HepG2 (cell line): Measurements from ENCODE around the gene ZBTB7C. TPM values are rescaled to one million over a fixed set of nuclear protein-coding genes. Genes with fewer than 3 reads are reported as not detected.

Source experiments
- ATAC-seq: fragments of 200-7000 bp; cut with Tn5 transposase; 3 replicates; pipeline ENCODE4 v1.9.1; 2020; ENCODE audit warnings: mild to moderate bottlenecking, moderate library complexity
- BruUV-seq: library from RNA; stranded (reverse); fragments of 400-500 nt; replicated peaks from 2 replicates; lab custom pipeline; 2021; lab: Mats Ljungman, UMichigan
- CTCF ChIA-PET: fragments of 300-600 bp; formaldehyde crosslinking; extraction: SDS; loops from one replicate; lab custom pipeline; 2021; ENCODE audit warnings: low total read pairs, inconsistent platforms, low intra/inter-chr PET ratio; lab: Yijun Ruan, JAX
- POLR2A ChIA-PET: fragments of 350-600 bp; sonication (Branson Sonifier 250); formaldehyde crosslinking; loops from one replicate; lab custom pipeline; 2020; ENCODE audit warnings: antibody characterized with exemption, inconsistent platforms; lab: Yijun Ruan, JAX
- DNase-seq: peaks from one replicate; pipeline ENCODE4 v3.0.0-alpha.2; 2015; ENCODE audit warnings: low spot score
- FAIRE-seq: peaks from 3 replicates; lab custom pipeline; 2011; peaks lifted over from hg19 to GRCh38; lab: Jason Lieb, UNC
- H2AFZ ChIP-seq: one replicate; pipeline ENCODE4 v1.6.1; 2011; ENCODE audit warnings: low read length, inconsistent platforms
- H3K27ac ChIP-seq: fragments of 300-600 bp; 3 replicates; pipeline ENCODE4 v1.8.0; 2011; ENCODE audit warnings: mixed run types, mild to moderate bottlenecking, mixed read lengths, low read length, inconsistent platforms; ENCODE audit not compliant: insufficient read depth; ENCODE audit errors: extremely low read length
- H3K27me3 ChIP-seq, 2 experiments: fragments of 200-600 bp in 1 of 2; 2 replicates in 1 of 2; 3 replicates in 1 of 2; pipeline versions ENCODE4 v1.6.0 to v1.8.0; 2011; ENCODE audit warnings: low read length in 2 of 2, mild to moderate bottlenecking in 2 of 2, moderate library complexity in 2 of 2, inconsistent platforms in 1 of 2; ENCODE audit not compliant: insufficient read depth in 2 of 2, control insufficient read depth in 1 of 2
- H3K36me3 ChIP-seq, 2 experiments: fragments of 200-600 bp in 1 of 2; replicated peaks in 1 of 2; 2 replicates in 1 of 2; 3 replicates in 1 of 2; pipeline versions ENCODE4 v1.5.1 to v1.8.0; 2011; ENCODE audit warnings: low read length in 2 of 2, inconsistent platforms in 1 of 2; ENCODE audit not compliant: insufficient read depth in 2 of 2, control insufficient read depth in 1 of 2
- H3K4me1 ChIP-seq: 2 replicates; pipeline ENCODE4 v1.5.1; 2012; ENCODE audit warnings: low read length, inconsistent platforms; ENCODE audit not compliant: insufficient read depth
- H3K4me2 ChIP-seq: 2 replicates; pipeline ENCODE4 v1.6.0; 2011; ENCODE audit warnings: low read depth, low read length, inconsistent platforms
- H3K4me3 ChIP-seq, 3 experiments: fragments of 200-600 bp in 1 of 3; sonication (generic), shearing (Covaris generic) in 1 of 3; replicated peaks in 1 of 3; 2 replicates each; pipeline ENCODE4 v1.5.1; 2011 to 2016; ENCODE audit warnings: low read length in 3 of 3, inconsistent platforms in 2 of 3, low read depth in 2 of 3, mild to moderate bottlenecking in 2 of 3, control low read depth in 1 of 3, mixed read lengths in 1 of 3; ENCODE audit not compliant: insufficient read depth in 1 of 3
- H3K79me2 ChIP-seq: one replicate; pipeline ENCODE4 v1.6.1; 2011; ENCODE audit warnings: low read length, inconsistent platforms; ENCODE audit not compliant: insufficient read depth
- H3K9ac ChIP-seq: 2 replicates; pipeline ENCODE4 v1.6.0; 2011; ENCODE audit warnings: mild to moderate bottlenecking, low read depth, low read length, inconsistent platforms; ENCODE audit not compliant: insufficient read depth
- H3K9me3 ChIP-seq: 2 replicates; pipeline ENCODE4 v1.5.1; 2012; ENCODE audit warnings: mild to moderate bottlenecking, low read length
- H4K20me1 ChIP-seq: 2 replicates; pipeline ENCODE4 v1.6.0; 2011; ENCODE audit warnings: inconsistent platforms, mild to moderate bottlenecking, low read length, moderate library complexity; ENCODE audit not compliant: insufficient read depth
- CEBPG ChIP-seq: IDR thresholded peaks from 2 replicates; pipeline ENCODE4 v1.6.1; 2016
- ELF4 ChIP-seq: sonication (generic); formaldehyde crosslinking; IDR thresholded peaks from 2 replicates; pipeline ENCODE4 v1.5.0; 2020; ENCODE audit warnings: missing genetic modification reagents, mild to moderate bottlenecking, moderate library complexity, borderline replicate concordance
- EP300 ChIP-seq, 3 experiments: sonication (generic) in 1 of 3; formaldehyde crosslinking in 1 of 3; IDR thresholded peaks; 2 replicates each; pipeline versions ENCODE4 v1.5.1 to v1.6.1; 2011 to 2020; ENCODE audit warnings: low read depth in 2 of 3, low read length in 2 of 3, borderline replicate concordance in 1 of 3, improper control_type of control experiment in 1 of 3, mild to moderate bottlenecking in 1 of 3, missing genetic modification reagents in 1 of 3, moderate library complexity in 1 of 3
- ETV6 ChIP-seq: sonication (generic); formaldehyde crosslinking; conservative IDR thresholded peaks from 2 replicates; pipeline ENCODE4 v1.4.0; 2020; ENCODE audit warnings: missing genetic modification reagents
- GLI4 ChIP-seq: sonication (generic); formaldehyde crosslinking; IDR thresholded peaks from 2 replicates; pipeline ENCODE4 v1.5.1; 2020; ENCODE audit warnings: missing genetic modification reagents, mild to moderate bottlenecking, moderate library complexity, borderline replicate concordance
- HDAC6 ChIP-seq: fragments of 200-600 bp; sonication (generic); IDR thresholded peaks from 2 replicates; pipeline ENCODE4 v1.7.0; 2017; ENCODE audit warnings: mild to moderate bottlenecking, antibody characterized with exemption, low read length, low read depth
- HIVEP1 ChIP-seq: sonication (generic); formaldehyde crosslinking; IDR thresholded peaks from 2 replicates; pipeline ENCODE4 v1.4.0; 2020; ENCODE audit warnings: mild to moderate bottlenecking, missing genetic modification reagents
- HOXD1 ChIP-seq: sonication (generic); formaldehyde crosslinking; IDR thresholded peaks from 2 replicates; pipeline ENCODE4 v1.5.0; 2020; ENCODE audit warnings: missing genetic modification reagents
- JUN ChIP-seq: sonication (generic); formaldehyde crosslinking; IDR thresholded peaks from 2 replicates; pipeline ENCODE4 v1.4.0; 2020; ENCODE audit warnings: mild to moderate bottlenecking, missing genetic modification reagents
- KAT2B ChIP-seq: fragments of 150-350 bp; IDR thresholded peaks from 2 replicates; pipeline ENCODE4 v1.6.1; 2014; ENCODE audit warnings: low read depth, low read length, borderline replicate concordance
- KLF9 ChIP-seq: IDR thresholded peaks from 2 replicates; pipeline ENCODE4 v1.6.1; 2016; ENCODE audit warnings: low read depth
- MEIS1 ChIP-seq: sonication (generic); formaldehyde crosslinking; IDR thresholded peaks from 2 replicates; pipeline ENCODE4 v1.9.0; 2021; ENCODE audit warnings: mild to moderate bottlenecking, missing genetic modification reagents, moderate library complexity, borderline replicate concordance
- PRDM10 ChIP-seq: sonication (generic); formaldehyde crosslinking; IDR thresholded peaks from 2 replicates; pipeline ENCODE4 v1.4.0; 2020; ENCODE audit warnings: low read depth, missing genetic modification reagents
- PREB ChIP-seq: sonication (generic); formaldehyde crosslinking; IDR thresholded peaks from 2 replicates; pipeline ENCODE4 v1.4.0; 2020; ENCODE audit warnings: missing genetic modification reagents
- PTBP1 ChIP-seq: fragments of 200-400 bp; formaldehyde crosslinking; IDR thresholded peaks from 2 replicates; pipeline ENCODE4 v1.6.1; 2018; ENCODE audit warnings: low read length, low read depth; ENCODE audit not compliant: poor library complexity, severe bottlenecking
- SMAD9 ChIP-seq: sonication (generic); formaldehyde crosslinking; IDR thresholded peaks from 2 replicates; pipeline ENCODE4 v1.5.1; 2020; ENCODE audit warnings: mild to moderate bottlenecking, missing genetic modification reagents
- ZNF331 ChIP-seq: sonication (generic); formaldehyde crosslinking; IDR thresholded peaks from 2 replicates; pipeline ENCODE4 v1.4.0; 2020; ENCODE audit warnings: missing genetic modification reagents
- ZNF550 ChIP-seq: sonication (generic); formaldehyde crosslinking; IDR thresholded peaks from 2 replicates; pipeline ENCODE4 v1.4.0; 2020; ENCODE audit warnings: mild to moderate bottlenecking, missing genetic modification reagents, borderline replicate concordance
- WGBS: methylation state at CpG from one replicate; pipeline ENCODE4 v1.1.6; 2017; ENCODE audit warnings: low lambda C conversion rate; 5-methylcytosine and 5-hydroxymethylcytosine counted together
- in situ Hi-C: cut with HindIII; loops from 2 replicates; pipeline ENCODE4 v1.10.0; 2017; ENCODE audit warnings: low pct_unique_long_range_greater_than_20kb; ENCODE audit not compliant: extremely low pct_ligation_motif_present
- intact Hi-C: fragments of 100-400 bp; cut with micrococcal nuclease; formaldehyde crosslinking; loops from one replicate; pipeline ENCODE4 v1.10.0; 2022; ENCODE audit not compliant: unreplicated experiment
- polyA plus RNA-seq, 8 experiments: library from polyadenylated mRNA; depleted of rRNA in 3 of 8; stranded (reverse) in 7 of 8; unstranded in 1 of 8; fragments of >200 nt; fragmentation: Illumina TruSeq in 4 of 8; extraction: Trizol in 4 of 8; gene quantifications; 2 replicates each; pipeline versions ENCODE4 v1.2.1 to v1.2.3, GENCODE V29; 2011 to 2016; ENCODE audit warnings: low read depth in 4 of 8, missing spikeins in 1 of 8, mixed read lengths in 1 of 8; ENCODE audit not compliant: insufficient read depth in 1 of 8
- total RNA-seq, 5 experiments: library from RNA; depleted of rRNA; stranded (reverse); fragments of >200 nt; fragmentation: Illumina TruSeq; extraction: Trizol; gene quantifications; 2 replicates each; pipeline ENCODE4 v1.2.3, GENCODE V29; 2016; ENCODE audit warnings: low read depth in 1 of 5

The ZBTB7C gene
- total and polyA plus RNA-seq, 2 of the 13 experiments (the other 11 are each of a cell fraction or from before 2014, with no cell fraction given): 0.01 to 0.04 TPM

GRCh38 chr18:48333563-48333962 lies 75.6 kb downstream of the ZBTB7C start:
- no peak overlapping the region for H2AFZ ChIP-seq
- H3K27ac ChIP-seq: no peak overlapping the region
- H3K4me3 ChIP-seq: no peak overlapping the region
- no peak for TF ChIP-seq MEIS1 (CRISPR knock-in tag)
- TF ChIP-seq PRDM10: no peak
- TF ChIP-seq CEBPG (CRISPR knock-in tag): no peak
- TF ChIP-seq KLF9 (CRISPR knock-in tag): no peak
- TF ChIP-seq GLI4: no peak
- TF ChIP-seq HIVEP1: no peak
- TF ChIP-seq KAT2B: no peak
- no peak for TF ChIP-seq JUN (CRISPR knock-in tag)
- TF ChIP-seq ZNF550: no peak
- TF ChIP-seq ETV6 (CRISPR knock-in tag): no peak
- TF ChIP-seq ELF4: no peak
- TF ChIP-seq ZNF331: no peak
- TF ChIP-seq HOXD1 (CRISPR knock-in tag): no peak
- TF ChIP-seq PTBP1: no peak
- no peak for TF ChIP-seq HDAC6
- TF ChIP-seq EP300 (IDR thresholded peaks at IDR 0.05; ENCODE audit: low read depth in 2 of 2, low read length in 2 of 2): no peak
- TF ChIP-seq EP300 (CRISPR knock-in tag; IDR thresholded peaks at IDR 0.05; ENCODE audit: borderline replicate concordance): no peak
- TF ChIP-seq SMAD9 (CRISPR knock-in tag): no peak
- TF ChIP-seq PREB (CRISPR knock-in tag): no peak
- intact Hi-C loops (no loop called here), in situ Hi-C loops (no loop called here)
- DNase-seq: no peak
- H3K4me2 ChIP-seq: no peak overlapping the region
- H3K79me2 ChIP-seq: no peaks in the 10 kb centered on the region
- POLR2A ChIA-PET: no interaction called here
- H3K27me3 ChIP-seq: peaks cover 3 to 18% of the 10 kb centered on the region in 2 experiments; a peak in 2 of 5 replicates
- no peaks in the 10 kb centered on the region for H3K4me1 ChIP-seq
- FAIRE-seq: no peak
- BruUV-seq: no TSS peak
- CTCF ChIA-PET: no interaction called here
- no peaks in the 10 kb centered on the region for H3K9me3 ChIP-seq
- H3K36me3 ChIP-seq: no peaks in the 10 kb centered on the region
- H4K20me1 ChIP-seq: no peaks in the 10 kb centered on the region
- 13% methylated on average over 3 of the region's 4 CpGs for WGBS
- no peak for ATAC-seq
- H3K9ac ChIP-seq: no peak overlapping the region
